Measurements from ENCODE around the gene WWC1. TPM values are rescaled to one million over a fixed set of nuclear protein-coding genes. Genes with fewer than 3 reads are reported as not detected.
A peak's percentile ranks its signal among the peaks of the same experiment; 100 is the strongest.
"Not testable (repeated sequence)": the region's sequence is repeated elsewhere in the genome, so short reads cannot be mapped to it uniquely, and the experiment has no call there.

WWC1 gene
- total RNA-seq, 1 experiment from 2014 or later, result 52.8 TPM

DNA sequence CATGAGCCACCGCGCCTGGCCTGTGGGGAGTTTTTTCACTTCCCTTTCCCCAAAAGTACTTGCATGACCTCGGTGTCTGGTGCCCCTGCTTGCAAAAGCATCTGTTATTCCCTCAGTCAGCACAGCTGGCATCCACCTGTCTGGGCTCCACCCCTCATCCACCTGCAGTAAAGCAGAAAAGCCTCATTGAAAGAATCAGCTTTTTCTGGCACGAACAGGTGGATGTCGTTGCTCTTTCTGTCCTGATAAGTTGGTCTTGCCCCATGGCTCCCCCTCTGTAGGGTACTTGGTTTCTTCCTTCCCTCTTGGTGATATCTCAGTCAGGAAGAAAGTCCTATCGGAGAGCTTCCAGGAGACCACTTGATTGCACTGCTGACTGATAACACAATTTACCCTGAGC is 37.4 kb downstream of the WWC1 start:
- no peak for DNase-seq (ENCODE audit: low read depth)

DNA sequence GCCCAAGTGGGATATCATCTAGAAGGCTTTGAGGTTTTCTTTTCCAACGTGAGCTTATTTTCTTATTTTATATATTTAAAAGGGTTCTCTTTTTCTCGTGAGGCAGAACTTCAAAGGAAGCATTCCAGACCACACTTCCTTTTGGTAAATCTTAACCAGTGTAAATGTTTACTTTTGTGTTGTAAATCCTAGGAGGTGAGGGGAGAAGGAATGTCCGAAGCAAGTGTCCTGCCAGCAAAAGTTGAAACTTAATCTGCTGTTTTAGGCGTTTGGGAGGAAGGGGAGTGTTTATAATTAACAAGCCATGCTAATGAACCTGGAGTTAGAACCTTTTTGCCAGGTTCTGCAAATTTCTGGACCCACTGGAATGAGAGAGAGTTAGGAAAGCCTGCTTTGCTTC is 37.9 kb downstream of the WWC1 start:
- DNase-seq (ENCODE audit: low read depth), result no peak

DNA sequence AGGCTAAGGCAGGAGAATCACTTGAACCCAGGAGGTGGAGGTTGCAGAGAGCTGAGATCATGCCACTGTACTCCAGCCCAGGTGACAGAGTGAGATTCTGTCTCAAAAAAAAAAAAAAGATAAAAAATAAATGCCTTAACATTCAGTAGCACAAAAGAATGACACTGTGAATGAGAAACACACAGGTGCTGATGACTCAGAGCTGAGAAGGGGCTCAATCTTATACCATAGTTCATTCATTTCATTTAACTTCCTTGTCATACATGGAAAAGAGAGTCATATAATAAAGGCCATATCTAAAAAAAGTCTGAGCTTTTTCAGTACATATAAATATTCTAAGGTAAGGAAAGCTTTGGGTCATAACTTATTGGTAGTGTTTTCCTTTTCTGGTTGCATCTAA is 40.6 kb downstream of the WWC1 start:
- peak; percentile 55 for DNase-seq (ENCODE audit: low read depth)

DNA sequence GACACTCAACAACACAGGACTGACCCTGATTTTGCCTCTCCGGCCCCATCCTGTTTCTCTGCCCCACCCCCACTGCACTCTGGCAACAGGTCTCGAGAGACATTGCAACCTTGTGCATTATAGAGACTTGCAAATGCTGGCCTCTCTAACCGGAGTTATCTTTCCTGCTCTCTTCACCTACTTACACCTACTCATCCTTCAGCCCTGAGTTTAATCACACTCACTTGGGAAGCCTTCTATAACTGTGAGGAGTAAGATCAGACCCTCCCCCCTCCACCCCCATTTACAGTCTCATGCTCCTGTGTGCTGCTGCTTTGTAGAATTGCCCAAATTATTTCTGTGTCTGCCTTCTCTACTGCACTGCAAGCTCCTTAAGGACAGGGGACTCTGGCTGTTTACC is 42.8 kb downstream of the WWC1 start:
- DNase-seq (ENCODE audit: low read depth), result no peak

DNA sequence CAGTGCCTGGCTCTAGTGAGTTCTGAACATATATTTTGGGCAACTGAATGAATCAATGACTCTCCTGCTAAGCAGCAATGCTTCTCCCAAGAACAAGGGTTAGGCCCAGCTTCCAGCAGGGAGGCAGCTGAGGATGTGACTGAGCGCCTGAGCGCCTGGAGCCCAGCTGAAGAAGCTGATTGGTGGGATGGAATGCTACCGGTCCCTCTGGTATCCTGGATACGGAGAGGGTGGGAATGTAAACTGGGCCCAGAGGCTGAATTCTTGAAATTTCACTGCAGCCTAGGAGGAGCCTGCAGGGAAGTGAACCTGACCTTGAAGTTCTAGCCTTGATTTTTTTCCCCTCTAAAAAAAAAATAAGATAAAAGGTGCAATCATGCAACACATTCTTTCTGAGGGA is 43.2 kb downstream of the WWC1 start:
- peak; percentile 15 for DNase-seq (ENCODE audit: low read depth)

DNA sequence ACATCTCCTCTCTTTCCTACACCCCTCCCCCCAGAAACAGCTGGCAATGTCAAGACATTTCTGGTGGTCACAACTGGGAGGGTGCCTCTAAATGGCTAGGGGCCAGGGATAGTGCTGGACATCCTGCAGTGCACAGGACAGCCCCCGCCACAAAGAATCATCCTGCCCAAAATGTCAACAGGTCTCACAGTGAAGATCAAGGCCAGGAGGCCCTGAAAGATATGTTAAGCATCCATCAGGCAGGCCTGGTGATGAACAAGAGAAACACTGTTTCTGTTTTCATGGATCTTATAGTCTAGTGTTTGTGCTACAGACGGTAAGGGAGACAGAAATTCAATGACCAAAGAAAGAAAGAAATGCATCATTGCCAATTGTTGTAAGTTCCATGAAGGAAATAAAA is 45.9 kb downstream of the WWC1 start:
- DNase-seq (ENCODE audit: low read depth), result no peak

DNA sequence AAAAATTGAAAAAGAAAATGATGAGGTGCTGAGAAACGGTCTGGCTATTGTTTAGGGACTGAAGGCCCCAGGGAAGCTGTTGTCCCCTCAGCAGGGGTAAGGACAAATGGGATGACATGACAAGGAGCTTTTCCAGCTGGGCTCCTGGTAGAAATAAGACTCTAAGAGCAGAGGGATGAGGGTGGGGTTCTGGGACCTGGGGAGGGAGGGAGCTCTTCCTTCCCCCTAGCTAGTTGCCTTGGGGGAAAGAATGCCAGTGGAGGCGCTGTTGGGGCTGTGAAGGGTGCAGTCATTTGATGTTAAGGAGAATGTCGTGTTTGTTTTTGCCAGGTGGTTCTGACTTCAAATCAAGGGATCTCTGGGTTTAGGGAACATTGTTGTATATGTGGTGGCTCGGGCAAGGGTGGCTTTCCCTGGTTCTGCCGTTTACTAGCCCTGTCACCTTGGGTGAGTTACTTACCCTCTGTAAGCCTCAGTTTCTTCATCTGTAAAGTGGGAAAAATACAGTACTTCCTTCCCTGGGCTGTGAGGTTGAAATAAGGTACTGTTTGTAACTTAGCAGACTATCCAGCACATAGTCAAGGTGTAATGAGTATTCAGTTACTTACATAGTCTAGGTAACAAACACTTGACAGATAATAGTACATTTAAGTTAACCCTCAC is 47.8 kb downstream of the WWC1 start:
- no peak for DNase-seq (ENCODE audit: low read depth)

DNA sequence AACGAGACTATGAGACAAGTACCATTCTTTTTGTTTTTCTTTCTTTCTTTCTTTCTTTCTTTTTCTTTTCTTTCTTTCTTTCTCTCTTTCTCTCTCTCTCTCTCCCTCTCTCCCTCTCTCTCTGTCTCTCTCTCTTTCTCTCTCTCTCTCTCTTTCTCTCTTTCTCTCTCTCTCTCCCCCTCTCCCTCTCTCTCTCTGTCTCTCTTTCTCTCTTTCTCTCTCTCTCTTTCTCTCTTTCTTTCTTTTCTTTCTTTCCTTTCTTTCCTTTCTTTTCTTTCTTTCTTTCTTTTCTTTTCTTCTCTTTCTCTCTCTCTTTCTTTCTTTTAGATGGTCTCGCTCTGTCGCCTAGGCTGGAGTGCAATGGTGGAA is 48.3 kb downstream of the WWC1 start:
- DNase-seq (ENCODE audit: low read depth), result not testable (repeated sequence)

DNA sequence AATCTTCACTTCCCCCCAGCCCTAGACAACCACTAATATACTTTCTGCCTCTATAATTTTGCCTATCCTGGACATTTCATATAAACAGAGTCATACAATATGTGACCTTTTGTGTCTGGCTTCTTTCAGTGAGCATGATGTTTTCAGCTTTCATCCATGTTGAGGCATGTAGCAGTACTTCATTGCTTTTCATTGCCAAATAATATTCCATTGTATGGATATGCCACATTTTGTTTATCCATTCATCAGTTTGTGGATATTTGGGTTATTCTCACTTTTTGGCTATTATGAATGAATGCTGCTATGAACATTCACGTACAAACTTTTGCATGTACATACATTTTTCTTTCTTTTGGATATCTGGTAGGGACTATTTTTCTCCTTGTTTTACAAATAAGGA is 49.0 kb downstream of the WWC1 start:
- DNase-seq (ENCODE audit: low read depth), result no peak

DNA sequence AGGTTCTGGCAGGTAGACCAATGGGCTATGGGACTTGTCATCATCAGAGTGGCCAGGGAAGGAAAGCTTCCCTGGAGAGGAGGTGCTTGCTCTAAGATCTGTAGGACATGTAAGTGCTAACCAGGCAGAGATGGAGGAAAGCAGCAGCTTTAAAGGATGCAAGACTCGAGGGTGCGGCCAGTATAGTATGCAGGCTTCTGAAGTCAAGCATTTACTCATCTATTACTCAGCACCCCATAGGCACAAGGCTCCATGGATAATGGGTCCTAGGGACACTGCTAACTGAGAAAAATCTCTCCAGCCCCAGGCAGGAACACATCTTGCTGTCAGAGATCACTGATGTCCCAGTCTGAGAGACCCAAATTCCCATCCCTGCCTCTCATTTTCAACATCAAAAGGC is 49.7 kb downstream of the WWC1 start:
- DNase-seq (ENCODE audit: low read depth), result peak; percentile 21

DNA sequence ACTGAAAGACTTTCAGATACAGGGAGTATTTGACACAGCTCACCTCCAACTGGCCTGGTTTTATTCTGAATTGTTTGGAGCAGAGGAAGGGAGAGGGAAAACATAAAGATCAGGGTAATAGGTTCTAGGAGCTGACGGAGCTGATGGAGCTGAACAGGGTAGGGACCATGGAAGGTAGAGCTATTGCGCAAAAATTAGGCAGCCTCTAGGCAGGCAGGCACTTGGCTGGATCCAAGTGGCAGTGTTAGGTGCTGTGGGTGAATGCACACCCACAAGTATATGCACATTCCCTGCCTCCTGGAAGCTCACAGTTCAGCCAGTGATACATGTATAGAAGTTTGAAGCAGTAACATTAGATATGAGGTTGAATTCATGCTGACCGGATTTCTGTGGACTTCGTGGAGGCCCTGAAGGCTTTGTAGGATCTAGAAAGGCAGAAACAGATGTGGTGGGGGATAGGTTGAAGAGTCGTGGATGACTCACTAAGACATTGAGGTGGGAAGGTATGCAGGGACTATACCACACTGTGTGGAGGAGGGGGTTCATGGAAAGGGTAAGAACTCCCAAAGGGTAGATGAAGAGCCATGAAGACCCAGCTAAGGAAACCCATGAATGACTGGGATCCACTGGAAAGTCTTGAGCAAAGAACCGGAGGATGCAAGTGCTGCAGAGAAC is 50.8 kb downstream of the WWC1 start:
- peak; percentile 72 for DNase-seq (ENCODE audit: low read depth)

DNA sequence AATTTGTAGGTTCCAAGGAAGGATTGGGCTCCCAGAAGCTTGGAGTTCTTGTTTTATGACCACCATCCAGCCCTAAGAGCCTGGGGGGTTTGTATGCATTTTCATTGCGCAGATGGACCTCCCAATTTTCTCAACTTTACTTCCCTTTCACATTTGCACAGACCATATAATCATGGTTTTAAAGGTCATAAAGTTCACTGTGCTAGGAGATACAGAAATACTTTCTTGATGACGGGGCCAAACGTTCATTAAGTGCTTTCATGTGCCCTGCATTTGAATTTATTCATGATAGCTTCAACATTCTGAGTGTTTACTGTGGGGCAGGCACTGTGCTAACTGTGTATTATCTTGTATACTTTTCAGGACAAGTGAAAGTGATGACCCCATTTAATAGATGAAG is 51.5 kb downstream of the WWC1 start:
- no peak for DNase-seq (ENCODE audit: low read depth)

DNA sequence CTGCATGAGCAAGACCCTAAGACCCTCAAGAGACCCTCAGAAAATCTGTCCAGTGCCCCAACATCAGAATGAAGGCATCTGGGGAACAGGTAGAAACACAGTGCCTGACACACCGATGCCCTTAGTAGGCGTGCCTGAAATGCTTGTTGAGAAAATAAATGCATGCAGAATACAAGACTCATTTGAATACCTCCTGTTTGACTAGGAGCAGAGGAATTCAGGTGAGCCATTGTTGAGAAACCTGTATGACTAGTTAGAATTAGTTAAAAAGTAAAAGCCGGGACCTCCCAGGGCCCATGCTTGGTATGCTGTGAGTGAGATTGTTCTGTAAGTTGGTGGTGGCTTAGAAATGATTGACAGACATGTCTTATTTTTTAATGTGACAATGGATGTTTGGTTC is 55.0 kb downstream of the WWC1 start:
- no peak for DNase-seq (ENCODE audit: low read depth)

DNA sequence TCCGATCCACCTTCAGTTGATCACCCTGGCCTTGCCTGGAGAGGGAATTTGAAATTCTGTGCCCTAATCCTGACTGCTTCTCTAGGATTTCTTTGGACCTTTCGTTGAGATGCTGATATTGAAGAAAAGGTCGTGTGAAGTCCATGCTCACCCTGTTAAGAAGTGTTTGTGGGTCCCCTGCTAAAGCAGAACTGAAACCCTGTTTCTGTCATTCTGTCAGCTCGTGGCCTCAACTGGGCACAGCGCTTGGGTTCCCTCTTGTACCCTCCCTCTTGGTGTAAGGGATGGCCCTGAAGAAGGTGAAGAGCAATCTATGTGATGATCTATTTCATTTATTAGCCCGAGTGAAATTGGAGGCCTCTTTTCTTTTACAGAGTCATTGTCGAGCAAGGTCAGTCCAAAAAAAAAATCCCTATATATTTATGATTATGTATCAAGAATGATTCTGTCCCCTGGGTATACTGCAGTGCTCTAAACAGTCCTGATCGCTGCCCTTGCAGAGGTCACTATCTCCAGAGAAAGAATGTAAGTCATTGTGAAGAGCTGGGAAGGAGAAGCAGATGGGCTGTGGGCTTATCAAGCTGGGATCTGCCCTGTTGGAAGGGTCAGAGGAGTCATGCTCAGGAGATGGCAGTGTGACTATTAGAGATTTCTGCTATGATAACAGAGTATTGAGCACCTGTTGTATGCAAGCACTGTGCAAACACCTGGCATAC is 56.1 kb downstream of the WWC1 start:
- DNase-seq (ENCODE audit: low read depth), result no peak

DNA sequence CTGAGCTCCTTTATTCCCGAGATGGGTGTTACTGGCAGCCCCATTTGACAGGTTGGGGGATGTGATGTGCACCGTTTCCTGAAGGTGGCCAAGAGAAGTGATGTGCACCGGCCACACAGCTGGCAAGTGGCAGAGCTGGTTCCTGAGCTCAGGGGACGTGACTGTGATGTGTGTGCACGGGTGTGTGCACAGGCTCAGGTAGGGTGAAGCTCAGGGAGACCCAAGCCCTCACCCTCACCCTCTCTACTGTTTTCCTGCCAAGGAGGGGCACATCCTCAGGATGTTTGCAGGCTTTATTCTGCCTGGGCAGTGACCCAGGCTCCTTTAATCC is 56.6 kb downstream of the WWC1 start:
- DNase-seq (ENCODE audit: low read depth), result no peak

DNA sequence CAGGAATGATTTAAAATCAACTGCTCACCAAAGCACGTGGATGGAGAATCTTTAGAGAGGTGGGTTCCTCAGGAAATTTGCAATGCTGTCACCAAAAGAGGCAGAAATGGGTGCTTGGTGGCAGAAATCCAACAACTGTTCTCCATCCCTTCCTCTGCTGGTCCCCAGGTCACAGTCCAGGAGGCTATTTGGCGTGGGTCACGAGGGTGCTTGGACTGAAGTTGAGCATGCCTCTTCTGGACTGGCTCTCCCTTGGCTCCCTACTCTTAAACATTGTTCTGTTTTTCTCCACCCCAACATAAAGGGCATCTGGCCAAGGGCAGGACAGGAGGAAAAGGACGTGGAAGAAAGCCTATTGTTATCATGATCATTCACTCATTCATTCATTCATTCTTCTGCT is 58.9 kb downstream of the WWC1 start:
- DNase-seq (ENCODE audit: low read depth), result no peak

DNA sequence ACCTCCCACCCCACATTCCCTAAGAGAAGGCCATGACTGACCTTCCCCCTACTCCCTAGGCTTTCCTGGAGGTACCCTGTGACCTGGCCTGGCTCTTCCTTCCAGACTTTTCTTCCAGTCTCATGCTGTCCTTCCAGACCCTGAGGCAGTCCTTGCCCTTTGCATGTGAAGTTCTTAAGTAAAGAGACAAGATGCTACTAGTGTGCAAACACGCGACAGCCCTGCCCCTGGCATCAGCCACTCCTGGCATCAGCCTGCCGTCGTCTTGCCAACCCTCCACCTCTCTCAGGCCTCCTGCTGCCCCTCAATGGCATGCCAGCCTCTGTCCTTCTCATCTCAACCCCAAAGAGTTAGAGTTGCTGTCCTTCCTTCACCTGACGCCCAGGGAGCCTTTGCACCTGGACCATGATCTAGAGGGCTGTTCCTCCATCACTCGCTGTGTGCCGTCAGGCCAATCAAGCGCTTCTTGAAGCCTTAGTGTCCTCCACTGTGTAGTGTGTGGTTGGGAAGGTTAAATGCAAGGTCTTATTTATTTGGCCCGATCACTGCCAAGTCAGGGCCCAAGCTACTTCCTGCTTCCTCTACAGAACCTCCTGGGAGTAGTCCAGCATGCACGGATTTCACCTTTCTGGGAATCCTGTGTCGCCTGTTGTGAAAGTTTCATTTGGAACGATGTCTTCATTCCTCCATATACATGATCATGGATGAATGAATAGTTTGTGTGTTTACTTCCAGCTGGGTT is 61.9 kb downstream of the WWC1 start:
- DNase-seq (ENCODE audit: low read depth), result no peak

DNA sequence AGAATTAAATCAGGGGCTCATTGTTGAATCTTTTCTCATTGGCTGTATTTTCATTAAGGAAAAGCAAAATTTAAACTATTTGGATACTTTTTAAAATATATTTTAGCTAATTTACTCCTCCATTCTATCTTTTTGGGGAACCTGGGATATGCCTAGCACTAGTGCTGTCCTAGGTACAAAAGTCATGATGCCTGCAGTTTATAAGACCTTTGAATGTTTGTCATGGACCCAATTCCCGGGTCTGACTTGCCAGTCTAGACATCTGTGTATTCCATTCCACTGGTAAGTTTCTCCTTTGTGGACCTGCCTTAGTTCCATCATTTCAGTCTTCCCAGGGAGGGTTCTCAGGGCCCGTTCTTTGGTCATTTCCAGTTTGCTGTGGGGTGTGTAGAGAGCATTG is 63.0 kb downstream of the WWC1 start:
- no peak for DNase-seq (ENCODE audit: low read depth)

DNA sequence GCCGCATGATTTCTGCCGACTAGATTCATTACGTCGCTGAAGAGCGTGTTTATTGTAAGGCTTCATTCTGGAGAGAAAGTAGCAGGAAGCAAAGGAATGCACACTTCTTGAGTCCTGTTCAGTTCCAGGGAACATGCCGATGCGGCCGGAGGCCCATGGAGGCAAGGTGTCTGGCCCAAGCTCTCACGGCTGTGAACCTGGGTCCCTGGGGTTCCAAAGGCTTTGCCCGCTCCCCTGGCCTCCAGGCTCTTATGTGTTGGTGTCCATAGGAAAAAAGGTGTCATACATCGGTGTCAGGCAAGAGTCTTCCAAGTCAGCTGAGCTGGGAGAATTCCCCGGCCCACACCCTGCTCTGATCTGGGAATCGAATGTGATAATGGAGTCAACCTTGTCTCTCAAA is 64.7 kb downstream of the WWC1 start:
- no peak for DNase-seq (ENCODE audit: low read depth)

DNA sequence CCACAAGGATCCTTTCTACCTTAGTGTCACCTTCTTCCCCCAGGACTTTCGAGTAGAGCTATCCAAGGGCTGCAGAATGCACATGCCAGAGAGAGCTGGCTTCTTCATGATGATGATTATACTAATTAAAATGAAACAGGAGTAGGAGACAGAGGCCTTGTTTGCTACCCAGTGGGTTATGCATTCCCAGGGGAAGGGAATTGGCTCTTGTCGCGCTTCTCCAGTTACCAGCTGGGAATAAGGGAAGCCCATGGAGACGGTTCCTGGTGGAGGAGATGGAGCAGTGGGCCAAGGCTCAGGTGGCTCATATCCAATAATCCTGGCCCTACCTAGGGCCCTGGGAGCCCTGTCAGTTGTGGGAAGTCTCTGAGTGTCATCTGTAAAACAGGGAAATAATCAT is 65.1 kb downstream of the WWC1 start:
- DNase-seq (ENCODE audit: low read depth), result no peak

DNA sequence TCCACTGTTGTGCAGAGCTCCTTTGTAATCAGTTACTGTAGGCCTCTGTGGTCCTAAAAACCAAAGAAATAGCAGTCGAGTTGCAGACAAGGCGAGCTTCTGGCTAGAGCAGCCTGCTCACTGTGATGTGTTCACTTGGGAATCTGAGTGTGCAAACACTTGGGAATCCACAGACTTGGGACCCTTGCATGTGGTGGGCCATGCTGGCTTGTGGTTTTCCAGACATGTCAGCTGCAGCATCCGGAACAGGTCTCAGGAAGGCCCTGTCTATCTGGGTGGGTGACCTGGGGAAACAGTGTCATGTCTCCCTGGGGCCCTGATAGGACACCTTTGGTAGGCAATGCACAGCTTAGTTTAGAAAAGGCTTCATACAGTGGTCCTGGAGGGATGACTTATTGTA is 66.4 kb downstream of the WWC1 start:
- DNase-seq (ENCODE audit: low read depth), result no peak

DNA sequence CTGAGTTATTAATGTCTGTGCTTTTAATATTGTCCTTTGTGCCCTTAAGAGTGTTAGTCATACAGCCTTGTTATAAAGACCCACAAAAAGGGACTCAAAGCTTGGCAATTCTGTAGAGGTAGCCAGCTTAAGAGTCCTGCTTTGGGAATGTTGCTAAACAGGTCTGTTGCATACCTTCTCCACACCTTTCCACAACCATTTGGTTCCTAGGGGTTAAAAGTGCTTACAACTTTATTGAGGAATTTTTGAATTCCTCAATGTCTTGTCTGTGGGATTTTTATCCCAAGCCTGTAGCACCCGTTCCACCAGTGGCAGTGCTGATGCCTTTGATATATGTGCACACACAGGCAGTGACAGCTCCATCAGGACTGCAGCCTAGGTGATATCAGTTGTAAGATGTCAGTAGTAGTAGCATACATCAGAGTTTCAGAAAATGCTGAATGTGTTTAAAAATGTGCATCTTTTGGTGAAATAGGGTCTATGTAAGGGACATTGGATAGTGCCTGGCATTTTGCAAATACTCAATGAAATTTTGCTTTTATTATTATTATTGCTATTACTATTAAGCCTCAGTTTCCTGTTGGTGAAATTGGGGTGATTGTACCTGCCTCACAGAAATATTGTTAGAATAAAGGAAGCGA is 68.5 kb downstream of the WWC1 start:
- DNase-seq (ENCODE audit: low read depth), result no peak
